Tibial nerve (tissue), 4 donors: ENCODE data around the gene SERTAD4. TPM values are rescaled to one million over a fixed set of nuclear protein-coding genes. Genes with fewer than 3 reads are reported as not detected.

Source experiments
- DNase-seq, 2 donors: peaks; one replicate each; pipeline ENCODE4 v3.0.0-alpha.2; 2019; ENCODE audit warnings: low spot score in 2 of 2
- H3K27ac ChIP-seq, 4 donors: fragments of 200-600 bp; sonication (generic) in 3 of 4; one replicate each; pipeline ENCODE4 v1.5.1; 2017 to 2019; ENCODE audit warnings: mild to moderate bottlenecking in 1 of 4
- H3K27me3 ChIP-seq, 2 donors: fragments of 200-600 bp; sonication (generic) in 1 of 2; one replicate each; pipeline versions ENCODE4 v1.5.1 to v1.6.0; 2017 to 2019
- H3K36me3 ChIP-seq, 3 donors: fragments of 200-600 bp; sonication (generic); one replicate each; pipeline ENCODE4 v1.5.1; 2018 to 2019
- H3K4me1 ChIP-seq, 4 donors: fragments of 200-600 bp; sonication (generic) in 3 of 4; one replicate each; pipeline ENCODE4 v1.5.1; 2017 to 2019
- H3K4me3 ChIP-seq, 4 donors: fragments of 200-600 bp; sonication (generic) in 3 of 4; one replicate each; pipeline ENCODE4 v1.5.1; 2017 to 2019; ENCODE audit warnings: mild to moderate bottlenecking in 1 of 4, moderate library complexity in 1 of 4
- H3K9me3 ChIP-seq, 4 donors: fragments of 200-600 bp; sonication (generic) in 3 of 4; one replicate each; pipeline ENCODE4 v1.5.1; 2017 to 2019
- CTCF ChIP-seq, 5 experiments: fragments of 200-600 bp in 3 of 5; fragments of 450-650 bp in 2 of 5; sonication (generic) in 3 of 5; IDR thresholded peaks; one replicate each; pipeline ENCODE4 v1.5.1; 2016 to 2019; ENCODE audit warnings: antibody characterized with exemption in 5 of 5, mild to moderate bottlenecking in 3 of 5, moderate library complexity in 2 of 5
- EP300 ChIP-seq, 2 donors: sonication (generic); formaldehyde crosslinking; IDR thresholded peaks; one replicate each; pipeline ENCODE4 v1.6.1; 2017; ENCODE audit warnings: antibody characterized with exemption in 2 of 2, mild to moderate bottlenecking in 1 of 2
- POLR2A ChIP-seq, 2 donors: fragments of 450-650 bp; IDR thresholded peaks; one replicate each; pipeline ENCODE4 v1.6.1; 2017; ENCODE audit warnings: antibody characterized with exemption in 2 of 2, mild to moderate bottlenecking in 2 of 2, moderate library complexity in 2 of 2
- WGBS, 2 donors: methylation state at CpG; one replicate each; pipeline ENCODE4 v1.1.5; 2018; 5-methylcytosine and 5-hydroxymethylcytosine counted together
- total RNA-seq, 4 donors: library from RNA; depleted of rRNA; stranded (reverse); fragments of >200 nt; gene quantifications; one replicate each; pipeline ENCODE4 v1.1.0, GENCODE V29; 2016

The SERTAD4 gene
- total RNA-seq, 4 donors from 2014 or later: 0.60 to 1.7 (median 1.0) TPM

GRCh38 chr1:210214573-210215409 is 17.8 kb upstream of the SERTAD4 start:
- Histone ChIP-seq H3K4me1 (no peaks in the 10 kb centered on the region), H3K27ac (no peak overlapping the region), H3K27me3 (no peaks in the 10 kb centered on the region), H3K9me3 (no peaks in the 10 kb centered on the region), H3K4me3 (no peak overlapping the region), H3K36me3 (no peaks in the 10 kb centered on the region)
- no peak for DNase-seq
- 71 to 84% methylated on average over 4 of the region's 4 CpGs for whole genome bisulfite sequencing, 2 donors
- no peak for TF ChIP-seq EP300 (IDR thresholded peaks at IDR 0.05)
- no peak for TF ChIP-seq CTCF (IDR thresholded peaks at IDR 0.05)
- TF ChIP-seq POLR2A (IDR thresholded peaks at IDR 0.05): no peak

- no peak for DNase-seq
- TF ChIP-seq CTCF (IDR thresholded peaks at IDR 0.05) (no peak), EP300 (IDR thresholded peaks at IDR 0.05) (no peak), POLR2A (IDR thresholded peaks at IDR 0.05) (no peak)
- Histone ChIP-seq H3K27ac (no peak overlapping the region), H3K27me3 (no peaks in the 10 kb centered on the region), H3K9me3 (no peaks in the 10 kb centered on the region), H3K36me3 (no peaks in the 10 kb centered on the region), H3K4me1 (peaks cover 0 to 3% (median 0%) of the 10 kb centered on the region in 4 donors), H3K4me3 (no peak overlapping the region)
- 86 to 88% methylated on average over 5 of the region's 5 CpGs for WGBS, 2 donors
These were observed 15.1 kb upstream of the SERTAD4 start for GRCh38 chr1:210217482-210217881.

GRCh38 chr1:210218047-210218446 is 14.5 kb upstream of the SERTAD4 start:
- no peak overlapping the region for H3K4me3 ChIP-seq
- no peak for TF ChIP-seq POLR2A (IDR thresholded peaks at IDR 0.05)
- TF ChIP-seq EP300 (IDR thresholded peaks at IDR 0.05): no peak
- no peak for TF ChIP-seq CTCF (IDR thresholded peaks at IDR 0.05)
- 78 to 82% methylated on average over 4 of the region's 4 CpGs for WGBS, 2 donors
- no peaks in the 10 kb centered on the region for H3K9me3 ChIP-seq
- no peaks in the 10 kb centered on the region for H3K36me3 ChIP-seq
- H3K27ac ChIP-seq: no peak overlapping the region
- H3K27me3 ChIP-seq: no peaks in the 10 kb centered on the region
- H3K4me1 ChIP-seq: peaks cover 0 to 6% (median 0%) of the 10 kb centered on the region in 4 donors
- no peak for DNase-seq

GRCh38 chr1:210222340-210223006 is 10.1 kb upstream of the SERTAD4 start:
- no peaks in the 10 kb centered on the region for H3K27me3 ChIP-seq
- no peak overlapping the region for H3K27ac ChIP-seq
- no peaks in the 10 kb centered on the region for H3K9me3 ChIP-seq
- H3K4me1 ChIP-seq: peaks cover 0 to 10% (median 0%) of the 10 kb centered on the region in 4 donors
- H3K4me3 ChIP-seq: no peak overlapping the region
- 51 to 52% methylated on average over 6 of the region's 6 CpGs for WGBS, 2 donors
- no peaks in the 10 kb centered on the region for H3K36me3 ChIP-seq
- DNase-seq: no peak
- no peak for TF ChIP-seq EP300 (IDR thresholded peaks at IDR 0.05)
- TF ChIP-seq POLR2A (IDR thresholded peaks at IDR 0.05): no peak
- TF ChIP-seq CTCF (IDR thresholded peaks at IDR 0.05): no peak
